A549 treated with RU486 at 1 μM for 4 hours (cell line): ENCODE measurements around the gene PODXL. TPM values are rescaled to one million over a fixed set of nuclear protein-coding genes. Genes with fewer than 3 reads are reported as not detected.

ENCODE experiments used
- total RNA-seq: library from RNA; stranded (reverse); fragments of 200-300 nt; extraction: Qiagen RNA extraction; gene quantifications from 5 replicates; pipeline ENCODE4 v1.2.3, GENCODE V29; 2022; ENCODE audit warnings: low read depth

The PODXL gene
- 40.3 to 66.8 TPM (median 60.7 TPM) in 5 replicates for total RNA-seq

DNA sequence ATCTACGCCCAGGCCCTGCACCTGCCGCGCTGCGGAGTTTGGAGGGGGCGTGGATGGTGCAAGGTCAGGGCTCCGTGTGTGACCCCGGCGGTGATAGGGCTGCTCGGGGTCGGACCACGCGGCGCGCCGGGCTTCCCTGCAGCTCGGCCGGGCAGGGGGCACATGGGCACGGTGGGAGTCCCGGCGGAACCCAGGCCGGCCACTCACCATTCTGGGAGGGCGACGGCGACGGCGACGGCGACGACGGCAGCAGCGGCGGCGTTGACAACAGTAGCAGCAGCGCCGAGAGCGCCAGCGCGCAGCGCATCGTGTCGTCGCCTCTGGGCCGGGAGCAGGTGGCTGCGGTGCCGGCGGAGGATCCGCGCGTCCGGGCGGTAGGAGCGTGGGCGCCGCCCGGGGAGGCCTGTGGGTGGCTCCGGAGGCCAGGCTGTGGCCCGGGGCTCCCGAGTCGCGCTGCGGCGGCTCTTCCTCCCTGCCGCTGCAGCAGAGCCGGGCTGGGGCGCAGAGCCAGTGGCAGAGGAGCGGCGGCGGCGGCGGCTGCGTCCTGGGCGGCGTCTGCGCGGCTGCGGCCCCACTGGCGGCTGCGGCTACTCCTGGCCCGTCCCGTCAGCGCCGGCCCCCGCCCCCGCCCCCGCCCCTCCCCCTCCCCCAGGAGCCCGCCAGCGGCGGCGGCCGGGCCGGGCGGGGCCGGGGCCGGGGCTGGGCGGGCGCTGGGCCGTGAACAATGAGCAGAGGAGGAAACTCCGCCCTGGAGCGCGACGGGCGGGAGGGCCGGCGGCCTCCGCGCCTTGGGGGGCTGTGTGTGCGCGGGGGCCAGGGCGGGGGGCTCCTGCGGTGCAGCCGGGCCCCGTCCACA lies at the start of gene PODXL:
Gene PODXL, minus strand, starts transcription at position 576 of the 856 bp plus-strand sequence. Its CDS starts 269 bp downstream, at position 307.

Other genes starting within 250 kb of the PODXL start
- 26.3 to 32.6 TPM (median 30.3 TPM) in 5 replicates for gene MKLN1, start 228.8 kb downstream of the PODXL start, total RNA-seq